Muscle layer of duodenum (tissue), 2 donors: Measurements from ENCODE around the gene CACNB4.
"Not testable (repeated sequence)": the region's sequence is repeated elsewhere in the genome, so short reads cannot be mapped to it uniquely, and the experiment has no call there.

Experiments
- H3K27ac ChIP-seq: one replicate; pipeline ENCODE4 v1.7.0; 2013; ENCODE audit warnings: mild to moderate bottlenecking, low read length
- H3K27me3 ChIP-seq: one replicate; pipeline ENCODE4 v1.7.0; 2013; ENCODE audit warnings: low read depth, mild to moderate bottlenecking, control low read depth, low read length
- H3K36me3 ChIP-seq, 2 donors: one replicate each; pipeline ENCODE4 v1.7.0; 2013; ENCODE audit warnings: low read length in 2 of 2, control low read depth in 1 of 2, mild to moderate bottlenecking in 1 of 2; ENCODE audit not compliant: insufficient read depth in 2 of 2, control insufficient read depth in 1 of 2
- H3K4me1 ChIP-seq, 2 donors: one replicate each; pipeline ENCODE4 v1.7.0; 2013; ENCODE audit warnings: low read length in 2 of 2, mild to moderate bottlenecking in 2 of 2, control low read depth in 1 of 2, moderate library complexity in 1 of 2; ENCODE audit not compliant: insufficient read depth in 2 of 2, control insufficient read depth in 1 of 2
- H3K4me3 ChIP-seq, 2 donors: one replicate each; pipeline ENCODE4 v1.7.0; 2013; ENCODE audit warnings: low read length in 2 of 2, low read depth in 1 of 2, mild to moderate bottlenecking in 1 of 2
- H3K9me3 ChIP-seq, 2 donors: one replicate each; pipeline ENCODE4 v1.7.0; 2013; ENCODE audit warnings: low read length in 2 of 2, control low read depth in 1 of 2, mild to moderate bottlenecking in 1 of 2; ENCODE audit not compliant: control insufficient read depth in 1 of 2
- donor health status: healthy.

CACNB4 gene

DNA sequence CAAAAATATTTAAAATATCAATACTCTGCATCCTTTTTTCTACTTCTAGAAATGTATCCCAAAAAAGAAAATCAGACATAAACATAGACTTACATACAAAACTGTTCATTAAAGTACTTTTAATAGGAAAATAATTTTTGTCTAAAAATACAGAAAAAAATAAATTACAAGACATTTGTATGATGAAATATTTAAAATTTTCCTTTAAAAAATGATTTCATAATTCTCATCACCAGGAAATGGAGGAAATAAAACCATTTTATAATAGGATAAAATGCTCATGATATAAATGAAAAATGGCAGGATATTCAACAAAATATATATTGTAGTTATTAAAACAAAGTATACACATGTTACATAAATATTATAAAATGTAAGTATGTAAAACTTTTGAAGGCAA lies 295.0 kb downstream of the CACNB4 start:
- H3K4me1 ChIP-seq: peaks cover 0 to 4% of the 10 kb centered on the region in 2 donors
- H3K27ac ChIP-seq: no peak overlapping the region
- H3K36me3 ChIP-seq: peaks cover 24 to 33% of the 10 kb centered on the region in 2 donors
- no peak overlapping the region for H3K4me3 ChIP-seq
- H3K9me3 ChIP-seq: no peaks in the 10 kb centered on the region
- no peaks in the 10 kb centered on the region for H3K27me3 ChIP-seq

DNA sequence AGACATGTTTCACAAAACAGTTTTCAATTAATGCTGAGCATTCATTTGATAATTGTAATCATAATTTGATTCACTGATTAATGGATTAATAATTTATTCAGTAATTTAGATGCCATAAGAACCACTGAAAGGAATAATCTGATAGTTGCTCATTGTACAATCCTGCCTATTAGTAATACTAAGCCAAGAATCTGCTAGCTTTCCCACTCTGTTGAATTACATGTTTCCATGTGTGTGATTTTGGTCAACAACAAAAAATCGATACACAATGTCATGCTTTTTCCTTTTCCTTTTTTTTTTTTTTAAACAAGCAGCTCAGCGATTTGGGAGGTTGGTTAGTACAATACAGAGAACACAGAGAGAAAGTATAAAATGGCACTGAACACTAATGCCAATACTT lies 296.5 kb downstream of the CACNB4 start:
- Histone ChIP-seq H3K27ac (no peak overlapping the region), H3K27me3 (no peaks in the 10 kb centered on the region), H3K9me3 (no peaks in the 10 kb centered on the region), H3K36me3 (peaks cover 24 to 32% of the 10 kb centered on the region in 2 donors), H3K4me1 (no peaks in the 10 kb centered on the region), H3K4me3 (no peak overlapping the region)

DNA sequence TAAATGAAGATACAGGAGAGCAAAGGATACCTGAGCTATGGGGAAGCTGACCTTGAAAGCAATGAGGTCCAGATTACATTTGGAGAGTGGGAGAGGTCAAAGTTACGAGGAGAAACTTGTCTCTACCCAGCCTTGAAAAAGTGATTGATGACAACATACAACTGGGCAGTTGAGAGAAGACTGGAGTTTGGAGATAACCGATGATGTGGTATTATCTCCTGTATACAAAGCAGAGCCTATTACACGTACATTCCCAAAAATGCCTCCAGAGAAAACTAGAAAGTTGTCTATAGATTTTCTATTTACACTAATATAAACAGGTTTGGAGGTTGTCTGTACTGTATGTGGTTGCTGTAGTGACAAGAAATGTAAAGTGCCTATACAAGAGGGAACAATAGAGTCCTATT lies 299.0 kb downstream of the CACNB4 start:
- no peak overlapping the region for H3K4me3 ChIP-seq
- peaks cover 7 to 15% of the 10 kb centered on the region in 2 donors for H3K36me3 ChIP-seq
- no peaks in the 10 kb centered on the region for H3K4me1 ChIP-seq
- H3K27ac ChIP-seq: no peak overlapping the region
- no peaks in the 10 kb centered on the region for H3K27me3 ChIP-seq
- no peaks in the 10 kb centered on the region for H3K9me3 ChIP-seq

GRCh38 chr2:151796774-151797173 lies 302.1 kb downstream of the CACNB4 start:
- Histone ChIP-seq H3K4me1 (no peaks in the 10 kb centered on the region), H3K4me3 (no peak overlapping the region), H3K27me3 (no peaks in the 10 kb centered on the region), H3K9me3 (no peaks in the 10 kb centered on the region), H3K36me3 (peaks cover 3 to 4% of the 10 kb centered on the region in 2 donors), H3K27ac (no peak overlapping the region)

DNA sequence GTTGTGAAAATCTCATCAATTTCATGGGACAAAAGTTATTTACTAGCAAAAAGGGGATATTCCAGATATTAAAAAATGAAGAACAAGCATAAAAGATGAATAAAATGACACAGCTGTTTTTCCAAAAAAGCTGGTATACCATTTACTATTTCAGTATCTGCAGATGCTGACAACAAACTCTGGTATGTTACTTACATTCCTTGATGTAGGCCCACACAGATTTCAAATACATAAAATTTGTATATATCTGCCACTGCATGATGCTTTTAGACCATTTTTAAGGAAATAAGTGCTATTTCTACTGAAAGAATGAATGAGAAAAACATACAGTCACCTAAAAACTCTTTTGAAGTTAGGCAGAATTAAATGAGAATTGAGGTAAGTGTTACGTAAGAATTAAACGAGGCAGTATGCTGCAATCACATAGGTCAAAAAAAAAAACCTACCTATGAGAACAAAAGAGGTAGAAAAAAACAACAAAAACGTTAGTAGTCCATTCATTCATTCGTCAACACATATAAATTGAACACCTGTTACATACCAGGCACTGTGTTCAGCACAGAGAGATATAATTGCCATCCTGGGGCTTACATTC lies 303.1 kb downstream of the CACNB4 start:
- H3K36me3 ChIP-seq: peaks cover 3 to 5% of the 10 kb centered on the region in 2 donors
- no peaks in the 10 kb centered on the region for H3K4me1 ChIP-seq
- H3K27me3 ChIP-seq: no peaks in the 10 kb centered on the region
- H3K27ac ChIP-seq: no peak overlapping the region
- no peaks in the 10 kb centered on the region for H3K9me3 ChIP-seq
- no peak overlapping the region for H3K4me3 ChIP-seq

GRCh38 chr2:151794422-151794821 lies 304.4 kb downstream of the CACNB4 start:
- H3K4me1 ChIP-seq, H3K27me3 ChIP-seq, H3K36me3 ChIP-seq, H3K27ac ChIP-seq, H3K9me3 ChIP-seq, H3K4me3 ChIP-seq: not testable (repeated sequence)

- Histone ChIP-seq H3K4me1 (no peaks in the 10 kb centered on the region), H3K27me3 (no peaks in the 10 kb centered on the region), H3K36me3 (peaks cover under 1 to 5% of the 10 kb centered on the region in 2 donors), H3K27ac (no peak overlapping the region), H3K4me3 (no peak overlapping the region), H3K9me3 (no peaks in the 10 kb centered on the region)
Measured at GRCh38 chr2:151793123-151793522, 305.7 kb downstream of the CACNB4 start.

GRCh38 chr2:151792589-151792988 lies 306.3 kb downstream of the CACNB4 start:
- Histone ChIP-seq H3K4me1 (no peaks in the 10 kb centered on the region), H3K4me3 (no peak overlapping the region), H3K9me3 (no peaks in the 10 kb centered on the region), H3K36me3 (peaks cover 5% of the 10 kb centered on the region in 2 donors), H3K27ac (no peak overlapping the region), H3K27me3 (no peaks in the 10 kb centered on the region)

- H3K4me1 ChIP-seq: no peaks in the 10 kb centered on the region
- no peak overlapping the region for H3K27ac ChIP-seq
- H3K27me3 ChIP-seq: no peaks in the 10 kb centered on the region
- peaks cover 5% of the 10 kb centered on the region in 2 donors for H3K36me3 ChIP-seq
- no peaks in the 10 kb centered on the region for H3K9me3 ChIP-seq
- H3K4me3 ChIP-seq: no peak overlapping the region
Measured at GRCh38 chr2:151791545-151791944, 307.3 kb downstream of the CACNB4 start.

- Histone ChIP-seq H3K4me3 (no peak overlapping the region), H3K27ac (no peak overlapping the region), H3K36me3 (peaks cover 5 to 8% of the 10 kb centered on the region in 2 donors), H3K9me3 (no peaks in the 10 kb centered on the region), H3K27me3 (no peaks in the 10 kb centered on the region), H3K4me1 (no peaks in the 10 kb centered on the region)
Measured at GRCh38 chr2:151790689-151791088, 308.2 kb downstream of the CACNB4 start.

- Histone ChIP-seq H3K27me3 (no peaks in the 10 kb centered on the region), H3K4me3 (no peak overlapping the region), H3K36me3 (peaks cover 5 to 12% of the 10 kb centered on the region in 2 donors), H3K4me1 (no peaks in the 10 kb centered on the region), H3K9me3 (no peaks in the 10 kb centered on the region), H3K27ac (no peak overlapping the region)
Measured at GRCh38 chr2:151789055-151789834, 309.6 kb downstream of the CACNB4 start.
